HepG2 (cell line): ENCODE measurements around the gene ABCA2.

Source experiments
- ELF1 ChIP-seq: sonication (generic); formaldehyde crosslinking; IDR thresholded peaks from 2 replicates; pipeline ENCODE4 v1.4.0; 2020; ENCODE audit warnings: missing genetic modification reagents
- TF ChIP-seq, protein P1 (sequence below): sonication (generic); formaldehyde crosslinking; IDR thresholded peaks from 2 replicates; pipeline ENCODE4 v1.5.0; 2020; ENCODE audit warnings: mild to moderate bottlenecking, missing genetic modification reagents, moderate library complexity

DNA sequence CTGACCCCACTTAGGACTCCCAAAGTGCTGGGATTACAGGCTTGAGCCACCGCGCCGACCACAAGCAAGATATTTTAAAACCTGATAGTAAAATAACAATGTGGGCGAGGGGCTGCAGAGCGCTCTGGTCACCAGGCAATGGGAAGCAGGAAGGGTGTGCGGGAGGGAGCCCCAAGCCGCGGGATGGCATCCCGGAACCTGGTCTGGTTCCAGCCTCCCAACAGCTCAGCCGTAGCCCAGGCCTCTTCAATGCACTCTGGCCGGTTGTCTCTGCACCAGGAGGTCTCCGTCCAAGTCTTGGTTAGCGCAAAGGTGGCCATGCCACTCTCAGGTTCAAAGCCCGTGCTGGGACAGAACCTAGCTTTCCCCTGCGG is 48.6 kb upstream of the ABCA2 start:
- TF ChIP-seq ELF1 (CRISPR knock-in tag), result no peak
- TF ChIP-seq, protein P1, sequence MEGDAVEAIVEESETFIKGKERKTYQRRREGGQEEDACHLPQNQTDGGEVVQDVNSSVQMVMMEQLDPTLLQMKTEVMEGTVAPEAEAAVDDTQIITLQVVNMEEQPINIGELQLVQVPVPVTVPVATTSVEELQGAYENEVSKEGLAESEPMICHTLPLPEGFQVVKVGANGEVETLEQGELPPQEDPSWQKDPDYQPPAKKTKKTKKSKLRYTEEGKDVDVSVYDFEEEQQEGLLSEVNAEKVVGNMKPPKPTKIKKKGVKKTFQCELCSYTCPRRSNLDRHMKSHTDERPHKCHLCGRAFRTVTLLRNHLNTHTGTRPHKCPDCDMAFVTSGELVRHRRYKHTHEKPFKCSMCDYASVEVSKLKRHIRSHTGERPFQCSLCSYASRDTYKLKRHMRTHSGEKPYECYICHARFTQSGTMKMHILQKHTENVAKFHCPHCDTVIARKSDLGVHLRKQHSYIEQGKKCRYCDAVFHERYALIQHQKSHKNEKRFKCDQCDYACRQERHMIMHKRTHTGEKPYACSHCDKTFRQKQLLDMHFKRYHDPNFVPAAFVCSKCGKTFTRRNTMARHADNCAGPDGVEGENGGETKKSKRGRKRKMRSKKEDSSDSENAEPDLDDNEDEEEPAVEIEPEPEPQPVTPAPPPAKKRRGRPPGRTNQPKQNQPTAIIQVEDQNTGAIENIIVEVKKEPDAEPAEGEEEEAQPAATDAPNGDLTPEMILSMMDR (CRISPR knock-in tag), result no peak
